Measurements from ENCODE around the gene SRGAP2C.
"Not testable (repeated sequence)": the region's sequence is repeated elsewhere in the genome, so short reads cannot be mapped to it uniquely, and the experiment has no call there.

GRCh38 chr1:121279548-121279898 is 94.7 kb downstream of the SRGAP2C start:
- TF ChIP-seq CTCF (IDR thresholded peaks at IDR 0.05); POLR2A (IDR thresholded peaks at IDR 0.05); POLR2AphosphoS5 (IDR thresholded peaks at IDR 0.05; ENCODE audit: insufficient read depth in 1 of 2, low read depth in 1 of 2): not testable (repeated sequence)

Data from vagina (tissue), 2 donors.